Fibroblast of the conjunctiva (primary cell): Measurements from ENCODE around the gene RAG1.
A peak's percentile ranks its signal among the peaks of the same experiment; 100 is the strongest.

ENCODE experiments used
- DNase-seq: peaks from one replicate; pipeline ENCODE4 v3.0.0-alpha.2; 2010; ENCODE audit warnings: low read depth

RAG1 gene

DNA sequence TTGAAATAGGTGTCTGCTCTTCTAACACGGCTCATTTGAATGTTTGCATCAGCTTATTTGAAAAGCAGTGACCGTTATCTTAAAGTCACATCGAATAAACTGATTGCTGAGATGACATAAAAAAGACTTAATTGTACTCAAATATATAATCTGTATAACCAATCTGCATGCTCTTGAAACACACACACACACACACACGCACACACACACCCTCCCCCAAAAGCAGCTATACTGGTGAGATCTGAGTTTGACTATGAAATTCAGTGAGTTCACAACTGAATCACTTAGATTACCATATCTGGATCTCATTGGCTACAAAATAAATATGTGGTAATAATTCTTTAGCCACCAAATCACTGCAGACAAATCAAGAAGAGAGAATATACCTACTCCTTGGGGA lies 22.7 kb downstream of the RAG1 start:
- no peak for DNase-seq

DNA sequence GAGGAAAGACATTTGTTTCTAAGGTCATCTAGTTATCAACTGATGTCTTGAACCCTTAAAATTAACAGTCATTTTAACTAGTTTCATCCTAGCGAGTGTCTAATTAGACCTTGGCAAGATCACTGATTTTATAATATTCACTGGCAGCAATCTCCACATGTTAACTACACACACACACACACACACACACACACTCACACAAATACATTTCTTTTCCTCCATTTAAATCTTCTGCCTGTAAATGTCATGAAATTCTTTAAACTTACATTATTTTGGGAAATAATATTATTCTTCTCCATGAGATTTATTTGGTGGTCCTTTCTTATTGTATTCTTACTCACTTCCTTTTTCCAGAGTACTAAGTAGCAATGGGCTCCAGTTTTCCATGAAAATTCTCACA lies 23.6 kb downstream of the RAG1 start:
- DNase-seq: no peak

DNA sequence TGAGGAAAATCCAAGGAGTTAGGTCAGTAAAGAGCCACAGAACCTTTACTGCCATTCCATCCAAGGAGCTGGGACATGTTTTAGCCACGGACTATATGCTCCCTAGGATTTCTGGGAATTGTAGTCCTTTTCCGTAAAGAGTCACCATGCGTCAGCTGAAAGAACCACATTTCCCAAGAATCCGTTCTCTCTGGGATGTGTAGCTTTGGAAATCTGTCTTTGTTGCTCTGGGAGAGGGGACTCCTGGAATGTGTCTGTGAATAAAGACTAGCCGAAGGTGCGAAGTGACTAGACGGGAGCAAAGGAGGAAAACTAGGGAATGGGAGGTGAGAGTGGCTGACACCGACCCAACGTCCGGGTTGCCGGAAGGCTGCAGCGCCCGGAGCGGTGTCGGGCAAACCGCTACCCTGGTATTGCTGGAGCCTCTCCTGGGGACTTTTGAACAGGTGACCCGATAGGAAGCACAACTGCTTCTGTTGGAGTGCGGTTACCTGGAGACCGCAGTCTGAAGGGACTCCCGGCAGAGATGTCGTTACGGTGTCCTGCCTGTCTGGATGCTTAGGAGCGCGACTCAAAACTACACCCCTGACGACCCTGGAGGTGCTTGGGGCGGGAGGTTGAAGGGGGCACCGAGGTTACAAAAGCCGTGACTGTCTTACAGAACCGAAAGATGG lies 26.6 kb downstream of the RAG1 start, which contains the start of gene IFTAP:
IFTAP (plus strand) TSS at position 187 of the 674 bp plus-strand sequence. CDS start 15,602 bp downstream, outside the sequence.
- peak; percentile 85 for DNase-seq

DNA sequence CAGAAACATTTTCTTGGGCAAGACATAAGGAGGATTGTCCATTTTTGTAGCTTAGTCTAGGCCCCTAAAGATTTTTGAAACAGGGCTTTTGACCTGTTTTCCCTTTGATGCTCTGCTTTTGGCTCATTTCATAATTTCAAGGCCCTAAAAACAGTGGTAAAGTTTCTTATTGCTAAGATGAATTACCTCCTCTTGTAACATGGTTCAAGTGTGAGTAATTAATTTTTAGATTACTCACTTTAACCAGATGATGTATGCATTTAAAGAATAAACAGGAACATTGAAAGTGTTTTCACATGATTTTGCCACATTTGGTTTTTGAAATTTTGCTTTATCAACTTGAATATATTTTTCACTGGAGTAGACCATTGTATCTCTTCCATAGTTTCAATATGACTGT lies 29.1 kb downstream of the RAG1 start:
- no peak for DNase-seq

DNA sequence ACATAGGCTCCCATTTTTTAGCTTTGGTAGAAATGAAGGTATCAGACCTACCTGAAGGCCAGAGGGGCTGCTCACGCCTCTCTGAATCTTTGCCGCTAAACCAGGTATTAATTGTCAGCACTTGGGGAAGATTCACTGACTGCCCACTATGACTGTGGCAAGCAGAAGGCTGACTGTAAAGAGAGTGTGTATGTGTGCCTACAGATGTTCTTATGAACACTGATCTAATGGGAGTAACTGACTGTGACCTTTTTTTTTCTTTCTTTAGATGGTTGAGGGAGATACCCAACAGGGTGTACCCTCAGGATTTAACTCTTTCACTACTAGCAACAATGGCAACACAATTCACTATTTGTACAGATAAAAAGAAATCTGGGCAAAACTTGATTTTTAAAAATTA lies 30.2 kb downstream of the RAG1 start, which contains the start of gene RAG2:
RAG2 (minus strand) TSS at position 186 of the 400 bp plus-strand sequence. CDS start 4,068 bp downstream, outside the sequence.
- DNase-seq: no peak

DNA sequence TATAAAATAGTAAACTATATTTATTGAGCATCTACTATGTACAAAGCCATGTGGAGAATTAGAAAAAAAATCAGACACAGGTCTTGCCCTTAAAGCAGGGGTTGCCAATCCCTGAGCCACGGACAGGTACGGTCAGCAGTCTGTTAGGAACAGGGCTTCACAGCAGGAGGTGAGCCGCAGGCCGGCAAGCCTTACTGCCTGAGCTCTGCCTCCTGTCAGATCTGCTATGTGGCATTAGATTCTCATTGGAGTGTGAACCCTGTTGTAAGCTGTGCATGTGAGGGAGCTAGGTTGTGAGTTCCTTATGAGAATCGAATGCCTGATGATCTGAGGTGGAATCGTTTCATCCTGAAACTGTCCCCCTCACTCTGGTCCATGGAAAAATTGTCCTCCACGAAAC lies 32.4 kb downstream of the RAG1 start:
- DNase-seq: no peak

DNA sequence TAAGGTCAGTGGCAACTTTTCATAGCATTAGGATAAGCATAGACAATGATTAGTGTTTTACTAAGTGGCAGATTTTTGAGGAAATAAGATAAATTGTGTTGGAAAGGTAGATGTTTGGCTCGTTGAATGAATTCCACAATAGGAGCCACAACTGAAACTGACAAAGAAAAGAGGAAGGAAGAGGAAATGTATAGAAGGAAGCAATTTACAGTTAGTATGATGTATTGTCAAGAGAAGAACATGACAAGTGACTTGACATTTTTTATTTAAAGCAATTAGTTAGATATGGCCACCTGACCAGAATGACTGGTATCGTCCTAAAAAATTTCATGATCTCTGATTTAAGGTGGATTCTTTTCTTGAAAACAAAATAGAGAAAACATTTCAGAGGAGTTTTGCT lies 33.3 kb downstream of the RAG1 start:
- no peak for DNase-seq

DNA sequence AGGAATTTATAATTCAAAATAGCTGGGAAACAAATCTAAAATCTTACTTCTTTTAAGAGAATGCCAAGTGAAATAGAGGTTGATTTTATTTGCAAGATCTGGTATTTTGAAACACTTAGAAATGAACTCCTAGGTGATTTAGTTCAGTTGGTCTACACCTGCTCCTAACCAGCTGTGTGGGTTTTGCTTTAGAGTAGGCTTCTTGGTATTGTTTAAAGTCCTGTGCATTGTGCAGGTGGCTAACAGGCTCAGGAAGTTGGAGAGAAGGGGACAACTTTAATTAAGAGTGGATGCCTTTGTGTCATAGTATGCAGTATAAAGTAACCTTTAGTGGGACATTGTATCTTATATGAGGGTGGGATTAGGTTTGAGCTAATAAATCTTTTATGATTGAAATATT lies 34.3 kb downstream of the RAG1 start:
- DNase-seq: no peak

DNA sequence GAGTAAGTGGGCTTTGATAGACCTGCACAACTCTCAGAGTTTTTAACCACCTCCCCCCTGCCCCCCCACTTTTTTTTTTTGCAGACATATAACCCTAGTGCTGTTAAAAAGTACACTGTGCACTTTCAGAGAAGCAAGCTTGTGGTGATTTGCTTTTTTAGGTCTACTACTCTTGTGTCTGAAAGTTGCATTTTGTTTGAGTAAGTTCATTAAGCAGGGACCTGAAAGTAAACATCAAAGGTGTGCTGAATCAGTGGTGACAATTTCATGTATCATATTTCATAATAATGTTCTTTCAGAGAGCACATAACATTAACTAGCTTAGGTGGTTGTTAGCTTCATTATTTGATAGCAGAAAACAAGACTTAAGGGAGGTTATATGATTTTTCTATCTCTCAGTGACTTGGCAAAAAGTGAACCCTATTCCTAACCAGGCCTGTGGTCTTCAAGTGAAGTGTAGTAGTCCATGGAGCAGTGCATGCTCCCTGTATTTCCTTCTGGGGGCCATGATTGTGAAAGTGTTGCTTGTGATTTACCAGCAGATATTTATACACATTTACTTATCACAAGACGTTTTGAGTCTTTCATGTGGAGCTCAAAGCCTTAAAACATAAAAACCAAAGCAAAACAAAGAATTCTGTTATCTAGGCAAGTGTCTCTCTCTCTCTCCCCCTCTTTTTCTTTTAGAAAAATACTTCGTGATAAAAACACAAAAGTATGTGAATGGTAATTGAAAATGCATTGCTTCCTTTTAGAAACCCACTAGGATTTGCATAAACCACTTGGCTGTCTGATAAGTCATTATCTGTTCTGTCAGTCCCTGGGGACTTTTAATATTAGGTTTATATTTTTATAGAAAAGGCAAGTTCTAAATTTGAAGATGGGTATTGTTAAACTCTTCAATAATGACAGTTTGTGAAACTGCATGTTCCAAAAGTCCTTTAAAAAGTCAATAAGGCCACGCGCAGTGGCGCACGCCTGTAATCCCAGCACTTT lies 37.7 kb downstream of the RAG1 start:
- DNase-seq: no peak

DNA sequence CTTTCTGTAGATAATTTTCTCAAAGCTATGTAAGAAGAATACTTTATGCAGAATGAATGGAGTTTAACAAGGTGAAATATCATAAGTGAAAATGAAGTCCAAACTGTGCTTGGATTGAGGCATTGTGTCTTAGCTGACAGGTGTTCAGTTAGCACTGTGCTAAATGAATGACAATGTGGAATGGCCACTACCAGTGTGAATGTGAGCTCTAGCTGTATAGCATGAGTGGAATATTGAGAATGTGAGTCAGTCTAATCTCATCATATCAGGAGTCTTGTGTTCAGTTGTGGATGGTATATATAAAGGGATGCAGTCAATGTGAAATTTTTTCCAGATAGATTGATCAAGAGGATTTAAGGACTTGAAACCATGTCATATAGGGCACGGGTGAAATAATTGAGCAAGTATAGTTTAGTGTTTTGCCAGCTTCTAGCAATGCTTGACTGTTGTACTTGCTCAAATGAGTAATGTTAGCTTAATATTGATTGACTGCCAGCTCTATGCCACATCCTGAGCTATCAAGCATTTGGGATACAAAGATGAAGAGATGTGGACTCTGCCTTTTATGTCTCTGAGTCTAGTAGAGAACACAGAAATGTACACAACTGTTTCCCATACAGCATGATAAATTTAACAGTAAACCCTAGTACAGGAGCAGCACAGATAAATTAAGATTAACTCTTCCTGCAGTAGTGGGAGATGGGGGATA lies 40.8 kb downstream of the RAG1 start:
- no peak for DNase-seq

DNA sequence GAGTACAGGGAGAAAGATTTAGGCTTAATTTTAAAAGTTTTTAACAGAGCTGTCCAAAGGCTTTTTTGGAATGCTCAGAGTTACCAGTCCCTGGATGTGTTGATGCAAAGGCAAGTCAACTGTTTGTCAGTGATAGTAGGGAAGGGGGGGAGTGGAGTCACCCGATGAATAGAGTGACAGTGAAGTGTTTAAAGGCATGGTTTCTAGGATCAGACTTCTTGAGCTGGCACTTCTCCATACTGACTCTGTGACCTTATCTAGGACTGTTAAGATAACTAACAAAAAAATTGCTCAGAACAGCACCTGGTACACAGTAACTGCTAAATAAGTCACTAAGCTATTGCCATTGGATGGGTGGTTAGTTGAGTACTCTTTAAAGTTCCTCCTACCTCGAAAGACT lies 41.6 kb downstream of the RAG1 start:
- no peak for DNase-seq

DNA sequence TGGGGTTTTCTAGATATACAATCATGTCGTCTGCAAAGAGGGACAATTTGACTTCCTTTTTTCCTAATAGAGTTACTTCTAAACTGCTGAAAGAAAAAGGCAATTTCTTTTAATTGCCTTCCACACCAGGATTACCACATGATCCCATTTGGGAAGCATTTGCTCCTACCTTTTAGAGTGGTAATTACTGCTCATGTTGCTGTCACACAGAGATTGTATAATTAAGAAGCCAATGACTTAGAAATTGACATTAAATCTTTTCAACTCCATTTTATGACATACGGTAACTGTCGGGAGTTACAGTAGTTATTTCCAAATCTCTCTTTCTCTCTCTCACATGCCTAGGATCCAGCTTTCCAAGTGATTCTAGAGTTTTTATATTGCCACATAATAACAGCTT lies 48.0 kb downstream of the RAG1 start:
- DNase-seq: no peak

DNA sequence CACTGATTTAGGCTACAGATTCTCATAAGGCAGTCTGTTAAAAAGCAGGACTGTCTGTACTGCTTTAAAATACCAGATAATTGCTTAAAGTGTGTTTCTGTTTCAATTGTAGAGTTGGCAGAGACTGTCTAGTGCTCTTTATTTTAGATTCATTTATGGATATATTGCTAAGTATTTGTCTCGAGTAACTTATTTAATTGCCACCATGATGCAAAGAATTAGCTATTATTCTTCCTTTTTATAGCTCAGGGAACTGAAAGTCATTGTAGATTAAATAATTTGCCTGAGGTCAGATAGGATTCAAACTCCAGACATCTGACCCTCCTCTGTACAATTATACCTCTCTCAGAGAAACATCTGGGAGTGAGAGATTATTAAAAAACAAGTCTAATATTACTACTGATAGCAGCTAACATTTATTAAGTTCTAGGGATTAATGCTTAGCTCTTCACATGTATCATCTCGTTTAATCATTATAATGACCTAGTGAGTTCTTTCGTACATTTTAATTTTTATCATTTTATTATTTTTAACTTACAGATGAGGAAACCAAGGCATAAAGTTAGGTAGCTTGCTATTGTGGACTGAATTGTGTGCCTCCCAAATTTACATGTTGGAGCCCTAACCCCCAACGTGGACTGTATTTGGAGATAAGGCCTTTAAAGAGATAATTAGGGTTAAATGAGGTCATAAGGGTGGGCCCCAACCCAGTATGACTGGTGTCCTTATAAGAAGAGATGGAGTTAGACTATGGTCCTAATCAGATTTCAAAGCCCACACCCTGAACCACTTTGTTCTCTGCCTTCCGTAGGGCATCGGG lies 49.9 kb downstream of the RAG1 start:
- no peak for DNase-seq

DNA sequence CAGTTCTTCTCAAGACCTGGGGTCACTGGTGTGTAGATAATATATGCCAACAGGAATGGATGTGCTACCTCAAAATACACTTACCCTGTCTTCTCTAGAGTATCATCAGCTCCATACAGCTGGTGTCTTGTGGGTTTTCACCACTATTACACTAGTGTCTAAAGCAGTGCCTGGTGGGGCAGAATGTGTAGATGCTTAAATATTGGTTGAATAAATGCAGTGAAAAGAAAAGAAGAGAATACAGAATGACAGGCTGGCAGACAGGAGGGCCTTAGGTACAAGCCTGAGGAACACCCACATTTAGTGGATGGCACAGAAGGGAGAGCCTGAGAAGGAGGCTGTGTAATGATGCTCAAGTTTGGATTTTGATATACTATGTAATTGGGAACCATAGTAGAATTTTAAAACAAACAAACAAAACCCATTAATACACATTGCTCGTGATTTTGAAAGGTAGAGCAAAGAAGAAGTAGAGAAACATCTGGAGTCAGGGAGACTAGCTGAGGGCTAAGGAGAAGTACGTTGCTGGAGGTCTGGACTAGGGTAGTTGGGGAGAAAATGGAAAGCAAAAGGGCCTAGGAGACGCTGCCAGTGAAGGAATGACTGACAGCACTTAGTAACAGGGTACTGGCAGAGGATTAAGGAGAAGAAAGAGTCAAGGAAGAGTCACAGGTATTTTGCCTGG lies 50.7 kb downstream of the RAG1 start:
- no peak for DNase-seq

DNA sequence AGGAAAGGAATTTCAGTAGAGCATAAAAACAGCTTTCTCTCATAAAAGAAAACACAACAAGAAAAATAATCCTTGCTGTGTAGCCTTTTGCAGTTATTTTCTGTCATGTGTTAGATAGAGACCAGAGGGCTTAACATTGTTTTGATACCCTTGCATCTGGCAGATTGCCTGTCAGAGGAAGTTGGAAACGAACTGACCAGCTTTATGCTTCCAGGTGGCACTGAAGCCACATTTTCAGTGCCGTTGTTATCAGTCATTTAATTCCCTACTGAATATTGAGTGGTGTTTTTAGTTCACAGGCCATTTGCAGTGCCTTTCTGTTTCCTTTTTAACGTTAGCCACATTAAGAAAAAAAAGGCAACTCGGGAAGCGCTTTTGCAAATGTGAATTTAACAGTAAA lies 51.7 kb downstream of the RAG1 start:
- no peak for DNase-seq

DNA sequence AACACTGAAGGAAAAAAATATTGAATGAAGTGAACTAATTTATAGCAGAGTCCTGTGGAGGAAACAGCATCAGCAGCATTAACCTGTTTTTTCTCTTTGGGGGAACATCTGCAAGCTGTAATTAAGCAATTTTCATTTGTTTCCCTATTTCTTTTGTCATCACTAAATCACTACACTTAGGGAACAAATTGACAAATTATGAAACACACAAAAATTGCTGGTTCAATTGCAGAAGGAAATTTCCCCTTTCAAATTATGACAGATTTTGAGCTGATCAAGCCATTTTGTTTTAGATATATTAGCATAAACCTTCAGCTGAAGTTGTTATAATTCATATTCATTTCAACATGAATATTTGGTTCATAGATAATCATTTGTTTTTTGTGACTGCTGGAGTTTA lies 52.4 kb downstream of the RAG1 start:
- no peak for DNase-seq

DNA sequence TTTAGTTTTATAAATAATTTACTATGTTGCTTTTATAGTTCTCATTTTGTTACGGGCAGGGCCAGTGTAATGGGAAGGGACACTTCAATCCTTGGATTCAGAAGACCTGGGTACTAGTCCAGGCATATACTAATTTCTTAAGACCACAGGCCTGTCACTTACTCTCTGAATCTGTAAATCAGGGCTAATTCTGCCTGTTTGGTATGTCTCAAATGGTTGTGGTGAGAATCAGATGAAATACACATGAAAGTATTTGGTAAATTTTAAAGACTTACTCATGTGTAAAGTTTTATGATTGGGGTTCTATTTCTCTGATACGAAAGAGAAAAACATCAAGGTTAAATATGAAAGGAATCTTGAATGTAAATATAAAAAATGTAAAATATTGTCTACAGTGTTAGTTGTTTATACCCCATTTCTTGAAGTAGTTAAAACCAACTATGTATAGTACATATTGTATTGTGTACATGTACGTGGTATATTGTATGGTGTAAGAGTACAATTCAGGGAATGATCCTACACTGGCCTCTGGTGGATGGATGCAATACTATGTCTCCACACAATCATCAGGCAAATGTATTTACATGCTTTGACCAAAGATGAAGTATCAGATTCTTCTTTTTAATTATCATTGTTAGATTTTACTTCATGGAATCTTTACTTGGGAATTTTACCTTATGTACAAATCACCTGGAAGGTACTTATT lies 54.8 kb downstream of the RAG1 start:
- DNase-seq: no peak

DNA sequence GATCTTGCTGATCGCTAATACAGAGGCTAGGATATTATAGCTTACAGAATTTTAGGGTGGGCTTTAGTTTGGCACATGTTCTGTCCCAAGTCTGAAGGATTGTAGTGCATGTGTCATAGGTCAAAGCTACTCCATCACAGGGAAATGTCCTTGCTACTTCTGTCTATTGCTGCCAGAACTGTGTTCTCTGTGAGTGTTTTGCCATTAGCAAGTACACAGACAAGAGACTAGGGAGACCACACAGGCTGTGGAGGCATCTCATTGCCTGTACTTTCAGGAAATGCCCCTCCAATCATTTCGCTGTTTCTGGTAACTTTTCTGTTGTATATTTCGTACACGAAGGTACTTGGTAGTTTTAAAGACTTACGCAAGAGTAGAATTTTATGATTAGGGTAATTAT lies 55.7 kb downstream of the RAG1 start:
- no peak for DNase-seq

DNA sequence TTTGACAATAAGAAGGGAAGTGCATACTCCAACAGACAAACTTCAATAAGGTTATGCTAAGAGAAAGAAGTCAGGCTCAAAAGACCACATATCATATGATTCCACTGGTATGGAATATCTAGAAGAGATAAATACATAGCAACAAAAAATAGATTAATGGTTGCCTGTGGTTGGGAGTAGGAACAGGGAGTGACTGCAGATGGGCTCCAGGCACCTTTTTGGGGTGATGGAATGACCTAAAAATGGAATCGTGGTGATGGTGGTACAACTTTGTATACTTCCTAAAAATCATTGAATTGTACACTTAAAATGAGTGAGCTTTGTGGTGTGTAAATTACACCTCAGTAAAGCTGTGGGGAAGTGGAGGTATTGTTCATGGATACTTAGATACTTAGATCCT lies 59.2 kb downstream of the RAG1 start:
- no peak for DNase-seq

DNA sequence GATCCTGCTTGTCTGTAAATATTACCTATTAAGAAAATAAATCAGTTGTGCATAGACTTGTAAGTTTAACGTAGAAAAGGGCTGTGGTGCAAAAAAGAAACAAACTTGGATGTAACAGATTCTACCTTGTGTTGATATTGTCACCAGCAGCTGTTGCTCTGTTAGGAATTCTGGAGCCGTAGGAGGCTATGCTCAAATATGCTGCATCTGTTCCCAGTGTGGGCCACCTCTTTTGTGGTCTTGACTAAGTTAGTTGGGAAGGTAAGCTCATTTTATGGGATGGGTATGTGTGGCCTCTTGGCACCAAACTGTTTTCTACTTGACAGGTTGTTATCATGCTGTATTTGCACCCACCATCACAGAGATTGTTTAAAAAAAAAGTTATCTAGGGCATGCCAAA lies 59.7 kb downstream of the RAG1 start:
- no peak for DNase-seq
